Measurements from ENCODE around the gene MKLN1. TPM values are rescaled to one million over a fixed set of nuclear protein-coding genes. Genes with fewer than 3 reads are reported as not detected.

The MKLN1 gene
- total and polyA plus RNA-seq, 2 of the 13 experiments (the other 11 are each of a cell fraction or from before 2014, with no cell fraction given): 33.6 to 43.5 TPM

- TF ChIP-seq ZNF569 (CRISPR knock-in tag; IDR thresholded peaks at IDR 0.05; ENCODE audit: borderline replicate concordance): no peak
Observed at GRCh38 chr7:131521651-131522163, 194.0 kb downstream of the MKLN1 start (continued).

GRCh38 chr7:131522325-131522930 lies 194.8 kb downstream of the MKLN1 start:
- CTCF ChIA-PET (ENCODE audit: low intra/inter-chr PET ratio, low total read pairs): no interaction called here
- in situ Hi-C loops (cut with HindIII; ENCODE audit: extremely low pct_ligation_motif_present, low pct_unique_long_range_greater_than_20kb): no loop called here
- H3K79me2 ChIP-seq (ENCODE audit: insufficient read depth, low read length): no peaks in the 10 kb centered on the region

GRCh38 chr7:131524115-131524514 lies 196.4 kb downstream of the MKLN1 start:
- in situ Hi-C loops (cut with HindIII; ENCODE audit: extremely low pct_ligation_motif_present, low pct_unique_long_range_greater_than_20kb): no loop called here
- Histone ChIP-seq H3K4me3 (replicated peaks in 1 of 3; ENCODE audit: insufficient read depth in 1 of 3, low read depth in 2 of 3, low read length in 3 of 3) (no peak overlapping the region), H4K20me1 (ENCODE audit: insufficient read depth, low read length) (no peaks in the 10 kb centered on the region), H3K9me3 (ENCODE audit: low read length) (no peaks in the 10 kb centered on the region), H3K9ac (ENCODE audit: insufficient read depth, low read depth, low read length) (no peak overlapping the region), H2AFZ (ENCODE audit: low read length) (no peak overlapping the region), H3K36me3 (replicated peaks in 1 of 2; ENCODE audit: control insufficient read depth in 1 of 2, insufficient read depth in 2 of 2, low read length in 2 of 2) (no peaks in the 10 kb centered on the region), H3K4me1 (ENCODE audit: insufficient read depth, low read length) (no peaks in the 10 kb centered on the region), H3K27me3 (ENCODE audit: control insufficient read depth in 1 of 2, insufficient read depth in 2 of 2, low read length in 2 of 2) (no peaks in the 10 kb centered on the region; a peak in 1 of 5 replicates), H3K4me2 (ENCODE audit: low read depth, low read length) (no peak overlapping the region), H3K27ac (ENCODE audit: extremely low read length, insufficient read depth, low read length) (no peak overlapping the region), H3K79me2 (ENCODE audit: insufficient read depth, low read length) (no peaks in the 10 kb centered on the region)
- ChIA-PET POLR2A (interaction anchor here (0.7 kb wide), 1 partner anchor 1231 kb away, joined by 3 read pairs; no protein-coding TSS in a partner anchor), CTCF (ENCODE audit: low intra/inter-chr PET ratio, low total read pairs) (no interaction called here)
- FAIRE-seq (no peak), ATAC-seq (no peak), DNase-seq (ENCODE audit: low spot score) (no peak)
- 9% methylated on average over 2 of the region's 2 CpGs for WGBS (ENCODE audit: low lambda C conversion rate)
- BruUV-seq (replicated peaks): no TSS peak
- intact Hi-C loops (cut with micrococcal nuclease; ENCODE audit: unreplicated experiment): no loop called here
- no peak for TF ChIP-seq MYC (CRISPR knock-in tag; IDR thresholded peaks at IDR 0.05; ENCODE audit: borderline replicate concordance)
- TF ChIP-seq PATZ1 (CRISPR knock-in tag; IDR thresholded peaks at IDR 0.05): no peak
- no peak for TF ChIP-seq LCORL (IDR thresholded peaks at IDR 0.05)
- TF ChIP-seq LCORL (CRISPR knock-in tag; IDR thresholded peaks at IDR 0.05): no peak
- no peak for TF ChIP-seq MLX (CRISPR knock-in tag; IDR thresholded peaks at IDR 0.05)
- no peak for TF ChIP-seq TOPORS (CRISPR knock-in tag; IDR thresholded peaks at IDR 0.05)
- TF ChIP-seq NFIB (CRISPR knock-in tag; IDR thresholded peaks at IDR 0.05; ENCODE audit: borderline replicate concordance): no peak
- TF ChIP-seq SAFB2 (CRISPR knock-in tag; IDR thresholded peaks at IDR 0.05; ENCODE audit: borderline replicate concordance, low read depth): no peak
- TF ChIP-seq PRPF4 (IDR thresholded peaks at IDR 0.05; ENCODE audit: low read depth, low read length, poor library complexity, severe bottlenecking): no peak
- TF ChIP-seq ZNF12 (CRISPR knock-in tag; IDR thresholded peaks at IDR 0.05): no peak

More at GRCh38 chr7:131522325-131522930, 194.8 kb downstream of the MKLN1 start:
- no peak for TF ChIP-seq MTERF4 (CRISPR knock-in tag; IDR thresholded peaks at IDR 0.05)
- H3K27me3 ChIP-seq (ENCODE audit: control insufficient read depth in 1 of 2, insufficient read depth in 2 of 2, low read length in 2 of 2): no peaks in the 10 kb centered on the region; a peak in 1 of 5 replicates
- WGBS (ENCODE audit: low lambda C conversion rate): 68% methylated on average over 8 of the region's 11 CpGs
- no peak overlapping the region for H3K4me3 ChIP-seq (replicated peaks in 1 of 3; ENCODE audit: insufficient read depth in 1 of 3, low read depth in 2 of 3, low read length in 3 of 3)
- H3K4me1 ChIP-seq (ENCODE audit: insufficient read depth, low read length): no peaks in the 10 kb centered on the region
- no peak overlapping the region; the same call in 1 of the 2 replicates for H3K4me2 ChIP-seq (ENCODE audit: low read depth, low read length)
- BruUV-seq (replicated peaks): no TSS peak
- no peaks in the 10 kb centered on the region for H4K20me1 ChIP-seq (ENCODE audit: insufficient read depth, low read length)
- H3K36me3 ChIP-seq (replicated peaks in 1 of 2; ENCODE audit: control insufficient read depth in 1 of 2, insufficient read depth in 2 of 2, low read length in 2 of 2): no peaks in the 10 kb centered on the region
- H2AFZ ChIP-seq (ENCODE audit: low read length): no peak overlapping the region
- H3K27ac ChIP-seq (ENCODE audit: extremely low read length, insufficient read depth, low read length): no peak overlapping the region
- POLR2A ChIA-PET: no interaction called here
- intact Hi-C loops (cut with micrococcal nuclease; ENCODE audit: unreplicated experiment): no loop called here
- no peaks in the 10 kb centered on the region for H3K9me3 ChIP-seq (ENCODE audit: low read length)
- H3K9ac ChIP-seq (ENCODE audit: insufficient read depth, low read depth, low read length): no peak overlapping the region
- no peak; the same call in 2 of the 3 replicates for ATAC-seq
- no peak for FAIRE-seq
- no peak for DNase-seq (ENCODE audit: low spot score)

All from HepG2 (cell line).